ENCODE results near the gene NFS1. TPM values are rescaled to one million over a fixed set of nuclear protein-coding genes. Genes with fewer than 3 reads are reported as not detected.
A peak's percentile ranks its signal among the peaks of the same experiment; 100 is the strongest.

NFS1 gene
- total RNA-seq, 1 donor from 2014 or later, result 26.7 TPM

- H3K4me1 Mint-ChIP-seq (ENCODE audit: unreplicated experiment), result peaks cover 4% of the 10 kb centered on the region
- no peak for DNase-seq (ENCODE audit: extremely low spot score, unreplicated experiment)
- no peaks in the 10 kb centered on the region for H3K9me3 Mint-ChIP-seq
- no peak for TF ChIP-seq CTCF (conservative IDR thresholded peaks at IDR 0.05)
- no peaks in the 10 kb centered on the region for H3K27me3 Mint-ChIP-seq
- no peak overlapping the region for H3K27ac Mint-ChIP-seq
- H3K4me3 Mint-ChIP-seq, result no peak overlapping the region
- peaks cover 28% of the 10 kb centered on the region for H3K36me3 Mint-ChIP-seq
Measured at GRCh38 chr20:35669681-35670080, 29.5 kb downstream of the NFS1 start.

GRCh38 chr20:35669221-35669620, 29.9 kb downstream of the NFS1 start:
- Mint-ChIP-seq H3K9me3 (no peaks in the 10 kb centered on the region), H3K4me3 (no peak overlapping the region), H3K36me3 (peaks cover 28% of the 10 kb centered on the region), H3K27ac (no peak overlapping the region), H3K4me1 (ENCODE audit: unreplicated experiment) (peaks cover 4% of the 10 kb centered on the region), H3K27me3 (no peaks in the 10 kb centered on the region)
- TF ChIP-seq CTCF (conservative IDR thresholded peaks at IDR 0.05), result no peak
- DNase-seq (ENCODE audit: extremely low spot score, unreplicated experiment), result no peak

- H3K27ac Mint-ChIP-seq, result no peak overlapping the region
- H3K9me3 Mint-ChIP-seq, result no peaks in the 10 kb centered on the region
- no peak for TF ChIP-seq CTCF (conservative IDR thresholded peaks at IDR 0.05)
- H3K4me1 Mint-ChIP-seq (ENCODE audit: unreplicated experiment), result peaks cover 25% of the 10 kb centered on the region
- DNase-seq (ENCODE audit: extremely low spot score, unreplicated experiment), result no peak
- H3K36me3 Mint-ChIP-seq, result peaks cover 16% of the 10 kb centered on the region
- no peak overlapping the region for H3K4me3 Mint-ChIP-seq
- H3K27me3 Mint-ChIP-seq, result no peaks in the 10 kb centered on the region
Measured at GRCh38 chr20:35665949-35666288, 33.2 kb downstream of the NFS1 start.

GRCh38 chr20:35664466-35665206, 34.5 kb downstream of the NFS1 start, which contains the start of the genes CPNE1 and RBM12:
CPNE1 (minus strand) TSS chr20:35664900; CDS start chr20:35632923, 31,977 bp downstream.
RBM12 (minus strand) TSS chr20:35664900; CDS start chr20:35655322, 9,578 bp downstream.
- peaks cover 19% of the 10 kb centered on the region for H3K36me3 Mint-ChIP-seq
- H3K9me3 Mint-ChIP-seq, result no peaks in the 10 kb centered on the region
- peak; percentile 42 for TF ChIP-seq CTCF (conservative IDR thresholded peaks at IDR 0.05)
- peak within 1 kb of the TSS; percentile 98 for H3K4me3 Mint-ChIP-seq
- H3K27ac Mint-ChIP-seq, result peak within 1 kb of the TSS; percentile 99
- no peaks in the 10 kb centered on the region for H3K27me3 Mint-ChIP-seq
- DNase-seq (ENCODE audit: extremely low spot score, unreplicated experiment), result peak; percentile 95
- peaks cover 37% of the 10 kb centered on the region for H3K4me1 Mint-ChIP-seq (ENCODE audit: unreplicated experiment)

DNA sequence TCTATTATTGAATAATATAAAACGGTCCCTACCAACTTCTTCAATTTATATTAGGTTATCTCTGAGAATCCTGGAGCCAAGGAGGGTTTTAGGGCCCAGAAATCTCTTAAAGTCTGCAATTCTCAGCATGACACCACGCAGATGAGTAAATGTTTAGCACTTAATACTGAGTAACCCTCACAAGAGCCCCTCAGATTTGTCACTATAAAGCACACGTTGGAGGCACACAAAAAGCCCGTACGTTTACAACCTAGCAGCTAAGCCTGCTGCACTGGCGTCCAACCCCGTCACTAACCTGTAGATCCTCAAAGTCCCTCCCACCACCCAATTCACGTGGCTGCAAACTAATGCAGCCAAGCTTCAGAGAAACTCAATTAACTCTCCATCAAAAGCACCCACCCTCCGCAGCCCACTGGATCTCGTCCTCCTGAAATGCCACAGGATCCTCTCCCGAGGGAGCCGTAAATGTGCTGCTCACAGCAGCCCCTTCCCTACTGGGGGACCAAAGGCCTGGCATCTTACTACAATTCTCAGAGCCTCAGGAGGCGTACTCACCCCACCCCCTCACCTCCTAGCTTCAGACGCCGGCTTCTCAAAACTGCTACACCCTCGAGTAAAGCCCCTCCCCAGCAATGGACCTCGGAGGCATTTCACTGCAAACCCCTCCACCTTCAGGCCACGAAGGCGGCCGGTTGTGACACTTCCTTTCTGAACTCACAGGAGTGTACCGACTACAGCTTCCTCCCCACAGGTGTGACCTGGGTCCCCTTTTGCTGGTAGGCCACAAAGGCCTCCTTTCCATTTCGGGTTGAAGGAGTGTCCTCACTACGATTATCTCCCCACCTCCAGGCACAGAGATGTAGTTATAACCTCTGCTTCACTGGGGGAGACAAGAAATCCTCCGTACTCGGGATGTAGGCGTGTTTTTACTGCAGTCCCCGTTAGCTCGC, 35.4 kb downstream of the NFS1 start:
- peak overlapping the region; percentile 98 for H3K4me3 Mint-ChIP-seq
- peak overlapping the region; percentile 99 for H3K27ac Mint-ChIP-seq
- H3K36me3 Mint-ChIP-seq, result peaks cover 14% of the 10 kb centered on the region
- peaks cover 46% of the 10 kb centered on the region for H3K4me1 Mint-ChIP-seq (ENCODE audit: unreplicated experiment)
- no peak for DNase-seq (ENCODE audit: extremely low spot score, unreplicated experiment)
- H3K9me3 Mint-ChIP-seq, result no peaks in the 10 kb centered on the region
- no peak for TF ChIP-seq CTCF (conservative IDR thresholded peaks at IDR 0.05)
- H3K27me3 Mint-ChIP-seq, result no peaks in the 10 kb centered on the region

Data from type B pancreatic cell (in vitro differentiated cells).